Epidermal melanocyte (primary cell): ENCODE measurements around the gene OTUD6A.

ENCODE experiments used
- DNase-seq: peaks from one replicate; pipeline ENCODE4 v3.0.0; 2011; ENCODE audit warnings: low spot score; ENCODE audit not compliant: insufficient read length

OTUD6A gene, protein sequence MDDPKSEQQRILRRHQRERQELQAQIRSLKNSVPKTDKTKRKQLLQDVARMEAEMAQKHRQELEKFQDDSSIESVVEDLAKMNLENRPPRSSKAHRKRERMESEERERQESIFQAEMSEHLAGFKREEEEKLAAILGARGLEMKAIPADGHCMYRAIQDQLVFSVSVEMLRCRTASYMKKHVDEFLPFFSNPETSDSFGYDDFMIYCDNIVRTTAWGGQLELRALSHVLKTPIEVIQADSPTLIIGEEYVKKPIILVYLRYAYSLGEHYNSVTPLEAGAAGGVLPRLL

DNA sequence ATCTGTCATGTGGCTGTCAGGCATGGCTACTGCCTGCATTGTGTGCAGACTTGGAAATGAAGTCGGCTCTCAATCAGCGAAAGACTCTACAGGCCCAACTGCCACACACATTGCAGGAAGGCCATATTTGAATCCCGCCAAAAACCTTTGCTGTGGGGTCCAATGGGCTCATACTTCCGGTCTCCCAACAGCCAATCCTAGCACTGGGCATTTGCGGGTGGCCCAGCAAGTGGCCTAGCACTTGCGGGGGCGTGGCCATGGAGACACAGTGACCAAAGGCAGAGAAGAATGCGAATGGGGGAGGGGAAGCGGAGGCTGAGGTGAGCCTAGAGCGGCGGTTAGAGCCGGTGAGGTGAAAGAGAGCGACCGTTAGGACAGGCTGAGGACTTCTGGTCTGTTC lies at the start of gene OTUD6A:
Gene OTUD6A (plus strand): TSS at position 382 of the 400 bp plus-strand sequence. CDS start 68 bp downstream, outside the sequence.
- DNase-seq, result no peak

DNA sequence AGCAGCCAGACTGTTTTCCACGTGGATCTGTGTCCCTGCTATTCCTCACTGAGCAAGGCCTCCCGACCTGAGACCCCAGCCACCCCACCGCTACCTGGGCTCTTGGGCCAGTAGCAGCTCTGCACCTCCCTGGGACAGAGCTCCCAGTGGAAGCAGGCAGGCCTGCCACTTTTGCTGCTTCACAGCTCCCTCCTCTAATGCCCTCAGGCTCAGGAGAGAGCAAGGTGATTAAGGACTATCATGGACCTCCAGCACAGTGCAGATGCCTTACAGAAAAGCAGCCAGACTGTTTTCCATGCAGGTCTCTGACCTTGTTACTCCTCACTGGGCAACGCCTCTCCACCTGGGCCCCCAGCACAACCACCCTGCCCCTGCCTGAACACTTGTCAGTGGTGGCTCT lies 49.5 kb upstream of the OTUD6A start:
- no peak for DNase-seq

DNA sequence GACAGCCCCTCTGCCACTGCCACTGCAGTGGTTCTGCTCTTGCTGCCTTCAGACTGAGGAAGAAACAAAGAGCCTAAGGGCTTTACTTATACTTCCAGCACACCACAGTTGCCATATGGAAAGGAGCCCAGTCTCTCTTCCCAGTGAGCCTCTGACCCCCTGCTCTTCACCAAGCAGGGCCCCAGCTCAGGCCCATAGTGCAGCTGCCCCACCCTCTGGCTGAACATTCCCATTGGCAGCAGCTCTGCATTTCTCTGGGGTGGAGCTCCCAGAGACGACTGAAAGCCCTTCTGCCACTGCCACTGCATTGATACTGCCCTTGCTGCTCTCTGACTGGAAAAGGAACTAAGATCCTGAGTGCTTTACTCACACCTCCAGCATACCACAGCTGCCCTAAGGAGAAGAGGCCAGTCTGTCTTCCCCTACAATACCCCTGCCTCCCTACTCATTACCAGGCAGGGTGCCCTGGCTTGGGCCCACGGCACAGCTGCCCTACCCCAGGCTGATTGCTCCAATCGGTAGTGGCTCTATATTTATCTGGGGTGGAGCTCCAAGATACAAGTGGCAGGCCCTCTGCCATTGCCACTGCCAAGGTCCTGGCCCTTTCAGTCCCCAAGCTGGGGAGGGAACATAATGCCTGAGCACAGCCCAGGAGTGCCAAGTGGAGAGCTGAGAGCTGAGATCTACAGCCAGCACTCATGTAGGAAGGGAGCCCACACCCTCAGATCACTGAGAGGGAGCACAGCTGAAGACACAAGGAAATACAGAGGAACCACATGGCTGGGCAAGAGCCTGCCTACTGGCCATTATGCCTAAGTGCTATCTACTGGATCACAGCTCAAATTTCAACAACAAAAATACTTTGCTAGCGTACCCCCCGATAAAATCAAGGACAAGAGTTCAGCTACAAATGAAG lies 48.5 kb upstream of the OTUD6A start:
- no peak for DNase-seq

GRCh38 chrX:70016513-70016912 lies 45.7 kb upstream of the OTUD6A start:
- no peak for DNase-seq

GRCh38 chrX:70022616-70023015 lies 39.6 kb upstream of the OTUD6A start:
- DNase-seq, result no peak

DNA sequence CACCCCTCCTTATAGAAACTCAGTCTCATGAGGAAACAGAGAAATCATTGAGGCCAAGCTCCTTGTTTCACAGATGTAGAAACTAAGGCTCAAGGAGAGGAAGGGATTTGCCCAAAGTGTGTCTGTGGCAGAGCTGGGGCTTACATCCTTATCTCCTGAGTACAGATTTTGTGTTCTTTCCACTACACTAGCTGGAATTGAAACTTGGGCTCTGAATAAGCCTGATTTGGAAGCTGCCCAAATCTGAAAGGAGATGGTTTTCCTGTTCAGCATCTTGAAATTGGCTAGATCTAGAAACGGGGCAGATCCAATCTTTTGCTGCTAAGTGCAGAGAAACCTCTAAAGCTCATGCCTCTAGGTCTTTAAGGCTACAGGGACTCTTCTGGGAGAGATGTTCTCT lies 36.8 kb upstream of the OTUD6A start:
- no peak for DNase-seq

- DNase-seq, result no peak
Measured at GRCh38 chrX:70026112-70026850, 36.0 kb upstream of the OTUD6A start.

DNA sequence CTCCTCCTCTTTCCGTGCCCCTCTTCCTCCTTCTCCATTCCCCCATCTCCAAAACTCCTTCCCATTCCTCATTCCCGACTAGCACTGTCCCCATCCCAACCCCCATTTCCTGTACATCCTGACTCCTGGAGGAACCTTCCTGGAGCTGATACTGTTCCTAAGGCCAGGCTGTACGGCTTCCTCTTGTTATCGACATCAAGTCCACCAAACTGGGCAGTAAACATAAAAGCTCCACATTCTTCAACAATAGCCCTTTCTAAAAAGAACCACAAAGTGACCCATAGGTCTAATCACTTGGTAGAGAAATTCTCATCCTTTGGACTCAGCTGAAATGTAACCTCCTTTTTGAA lies 35.4 kb upstream of the OTUD6A start:
- DNase-seq, result no peak

- no peak for DNase-seq
Measured at GRCh38 chrX:70029863-70030262, 32.4 kb upstream of the OTUD6A start.

GRCh38 chrX:70030301-70030767 lies 31.9 kb upstream of the OTUD6A start:
- DNase-seq, result peak; percentile 40

DNA sequence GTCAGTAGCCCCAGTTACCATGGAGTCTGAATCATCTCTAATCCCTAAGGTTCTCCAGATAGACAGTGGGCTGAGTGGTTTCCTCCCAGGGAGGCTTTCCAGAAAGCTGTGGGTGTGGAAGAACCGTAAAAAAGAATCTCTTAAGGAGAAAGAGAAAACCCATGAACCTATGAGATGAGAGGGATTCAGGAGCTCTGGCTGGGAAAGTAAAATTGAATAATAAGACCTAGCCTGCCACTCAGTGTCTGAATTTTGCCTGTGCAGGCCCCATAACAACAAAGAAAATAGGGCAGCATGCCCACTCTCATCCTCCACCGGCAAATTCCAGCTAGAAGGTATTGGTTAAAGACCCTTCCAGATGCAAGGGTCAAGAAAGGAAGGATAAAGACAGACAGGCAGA lies 29.5 kb upstream of the OTUD6A start:
- DNase-seq, result no peak

GRCh38 chrX:70033348-70034051 lies 28.8 kb upstream of the OTUD6A start:
- DNase-seq, result no peak

DNA sequence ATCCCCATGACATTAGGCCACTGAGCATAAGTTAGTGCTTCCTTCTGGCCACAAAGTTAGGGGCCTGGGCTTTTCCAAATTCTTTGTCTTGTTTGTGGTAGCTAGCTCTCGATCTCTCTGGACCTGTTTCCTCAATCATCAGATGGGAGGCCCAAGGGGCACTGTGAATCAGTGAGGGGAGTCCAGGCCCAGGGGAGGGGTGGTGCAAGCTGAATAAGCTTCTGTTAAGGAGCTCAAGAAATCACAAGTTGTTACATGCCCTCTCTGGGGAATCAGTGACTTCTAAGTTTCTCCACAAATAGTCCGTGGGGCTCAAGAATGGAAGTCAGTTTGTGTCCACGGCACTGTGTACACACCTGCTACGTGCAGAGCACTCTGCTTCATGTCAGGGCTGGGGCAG lies 27.6 kb upstream of the OTUD6A start:
- no peak for DNase-seq

- DNase-seq, result no peak
Measured at GRCh38 chrX:70038515-70038914, 23.7 kb upstream of the OTUD6A start.

DNA sequence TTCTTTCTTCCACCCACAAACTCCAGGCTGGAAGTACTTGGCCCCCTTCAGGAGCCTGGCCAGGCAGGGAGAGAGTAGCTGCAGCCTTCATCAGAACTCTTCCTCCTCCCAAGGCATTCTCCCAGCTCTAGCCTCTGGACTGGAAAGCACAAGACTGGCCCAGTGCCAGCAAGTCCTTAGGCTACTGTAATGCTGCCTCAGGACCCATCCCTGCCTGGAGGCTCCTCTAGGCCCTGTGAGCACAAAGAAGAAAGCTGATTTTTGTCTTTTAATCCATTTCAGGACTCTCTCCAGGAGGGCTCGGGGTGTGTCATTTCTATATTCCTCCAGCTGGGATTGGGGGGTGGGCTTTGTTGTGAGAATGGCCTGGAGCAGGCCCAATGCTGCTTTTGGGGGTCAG lies 23.3 kb upstream of the OTUD6A start:
- no peak for DNase-seq

DNA sequence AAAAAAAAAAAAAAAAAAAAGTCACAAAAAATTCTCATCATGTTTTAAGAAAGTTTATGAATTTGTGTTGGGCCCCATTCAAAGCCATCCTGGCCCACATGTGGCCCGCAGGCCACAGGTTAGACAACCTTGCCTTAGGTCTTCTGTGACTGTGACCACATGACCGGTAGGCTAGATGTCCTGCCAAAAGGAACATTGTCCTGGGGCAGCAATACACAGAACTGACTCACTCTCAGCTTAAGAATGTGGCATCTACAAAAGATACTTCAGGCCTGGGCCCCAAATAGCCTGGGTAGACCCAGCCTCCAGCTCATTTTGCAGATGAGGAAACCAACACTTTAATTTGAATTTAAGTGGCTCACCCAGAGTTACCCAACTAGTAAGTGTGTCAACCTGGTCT lies 22.5 kb upstream of the OTUD6A start:
- DNase-seq, result no peak

DNA sequence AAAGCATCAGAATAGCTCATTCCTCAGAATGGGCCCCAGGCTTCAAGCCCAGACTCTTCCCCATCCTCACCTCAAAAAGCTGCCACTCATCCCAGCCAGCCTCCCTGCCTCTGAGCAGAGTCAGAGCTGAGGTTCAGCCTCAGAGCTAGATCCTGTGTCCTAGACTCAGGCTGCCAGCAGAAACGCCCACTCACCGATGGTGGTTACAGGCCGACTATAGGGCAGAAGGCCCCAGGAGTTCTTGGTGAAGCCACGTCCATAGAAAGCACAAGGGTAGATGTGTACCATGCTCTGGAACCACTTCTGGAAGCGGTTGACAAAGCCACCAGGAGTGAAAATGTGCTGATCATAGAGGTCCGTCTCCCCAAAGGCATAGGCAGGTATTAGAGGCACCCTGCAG lies 20.3 kb upstream of the OTUD6A start:
- DNase-seq, result no peak

GRCh38 chrX:70042399-70043371 lies 19.6 kb upstream of the OTUD6A start:
- no peak for DNase-seq

DNA sequence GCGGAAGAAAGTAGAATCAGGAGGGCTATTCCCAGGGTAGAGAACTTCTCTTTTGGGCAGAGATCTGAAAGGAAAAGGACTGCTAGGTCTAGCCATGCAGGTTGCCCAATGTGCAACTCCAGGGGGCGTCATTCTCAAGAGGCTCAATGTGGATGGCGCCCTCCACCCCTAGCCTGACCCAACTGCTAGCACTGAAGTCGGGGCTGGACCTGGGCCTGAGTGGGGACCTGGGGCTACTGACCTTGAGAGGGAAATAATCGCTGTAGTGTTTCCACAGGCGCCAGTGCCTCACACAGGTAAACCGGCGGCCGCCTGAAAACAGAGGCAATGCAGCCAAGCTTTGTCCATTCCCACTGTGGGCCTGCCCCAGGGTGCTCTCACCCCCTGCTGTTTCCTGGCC lies 18.6 kb upstream of the OTUD6A start:
- DNase-seq, result no peak
